OCI-LY3 (cell line): ENCODE measurements around the gene GRAMD1C.
A peak's percentile ranks its signal among the peaks of the same experiment; 100 is the strongest.

ENCODE experiments used
- H2AFZ ChIP-seq: fragments of 200-600, 300-600 bp; shearing (Covaris generic); 2 replicates; pipeline ENCODE4 v1.6.0; 2014; ENCODE audit warnings: antibody characterized with exemption, low read depth, low read length
- H3K27ac ChIP-seq: fragments of 200-600, 300-600 bp; sonication (generic); 2 replicates; pipeline ENCODE4 v1.5.1; 2014; ENCODE audit warnings: mild to moderate bottlenecking, low read length, moderate library complexity, mixed read lengths
- H3K27me3 ChIP-seq: fragments of 200-600, 300-600 bp; sonication (generic); 2 replicates; pipeline ENCODE4 v1.6.1; 2014; ENCODE audit warnings: low read depth, low read length, mixed read lengths
- H3K36me3 ChIP-seq: fragments of 200-600, 300-600 bp; sonication (generic); replicated peaks from 2 replicates; pipeline ENCODE3; 2014; ENCODE audit warnings: low read depth, low read length, mixed read lengths
- H3K4me1 ChIP-seq: fragments of 300-600, 200-600 bp; sonication (generic); 2 replicates; pipeline ENCODE4 v1.6.1; 2014; ENCODE audit warnings: low read length, mixed read lengths
- H3K4me2 ChIP-seq: fragments of 200-600, 300-600 bp; sonication (generic); 2 replicates; pipeline ENCODE4 v1.6.1; 2014; ENCODE audit warnings: low read length, mixed read lengths
- H3K4me3 ChIP-seq: fragments of 300-600, 200-600 bp; sonication (generic); 2 replicates; pipeline ENCODE4 v1.5.1; 2014; ENCODE audit warnings: antibody characterized with exemption, mild to moderate bottlenecking, low read length, moderate library complexity
- H3K79me2 ChIP-seq: fragments of 300-600, 200-600 bp; shearing (Covaris generic); 2 replicates; pipeline ENCODE4 v1.6.1; 2014; ENCODE audit warnings: mild to moderate bottlenecking, low read length, mixed read lengths
- H3K9ac ChIP-seq: fragments of 300-600, 200-600 bp; shearing (Covaris generic); 2 replicates; pipeline ENCODE4 v1.6.0; 2014; ENCODE audit warnings: mild to moderate bottlenecking, low read length, moderate library complexity
- H3K9me3 ChIP-seq: fragments of 200-600, 300-600 bp; shearing (Covaris generic); 2 replicates; pipeline ENCODE4 v1.6.1; 2014; ENCODE audit warnings: low read length, mixed read lengths; ENCODE audit not compliant: insufficient read depth
- H4K20me1 ChIP-seq: fragments of 200-600, 300-600 bp; sonication (generic); 2 replicates; pipeline ENCODE4 v1.6.1; 2016; ENCODE audit warnings: low read length, mixed read lengths; ENCODE audit not compliant: insufficient read depth
- EZH2phosphoT487 ChIP-seq: fragments of 200-600 bp; shearing (Covaris generic); IDR thresholded peaks from 2 replicates; pipeline ENCODE4 v1.6.1; 2018; ENCODE audit warnings: antibody characterized with exemption, mixed run types, low read depth
- TF ChIP-seq, protein P1 (sequence below): fragments of 200-600, 300-600 bp; sonication (generic); IDR thresholded peaks from 2 replicates; pipeline ENCODE4 v1.5.1; 2014; ENCODE audit warnings: antibody characterized with exemption, low read length, low read depth

The GRAMD1C gene

DNA sequence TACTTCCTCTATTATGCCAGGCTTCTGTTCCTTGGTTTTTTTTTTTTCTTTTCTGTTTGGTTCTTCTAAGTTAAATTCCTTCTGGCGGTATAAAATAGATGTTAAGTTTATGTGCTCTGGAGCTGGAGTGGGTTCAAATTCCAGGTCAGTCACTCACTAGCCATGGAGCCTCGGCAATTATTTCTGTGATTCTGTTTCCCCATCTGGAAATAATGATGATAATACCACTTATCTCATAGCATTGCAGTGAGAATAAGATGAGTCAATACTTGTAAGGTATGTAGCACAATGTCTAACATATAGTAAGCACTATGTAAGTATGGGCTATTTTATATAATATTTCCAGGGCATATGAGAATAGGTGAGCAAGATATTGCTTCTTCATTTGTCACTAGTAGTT, 76.1 kb downstream of the GRAMD1C start:
- Histone ChIP-seq H3K4me1 (peaks cover 2% of the 10 kb centered on the region; the same call in 1 of the 2 replicates), H3K9me3 (no peaks in the 10 kb centered on the region), H3K27ac (no peak overlapping the region), H3K9ac (no peak overlapping the region), H3K79me2 (no peaks in the 10 kb centered on the region), H3K4me3 (no peak overlapping the region), H3K4me2 (no peak overlapping the region), H3K27me3 (no peaks in the 10 kb centered on the region), H4K20me1 (no peaks in the 10 kb centered on the region), H2AFZ (no peak overlapping the region), H3K36me3 (no peaks in the 10 kb centered on the region)
- TF ChIP-seq EZH2phosphoT487, result no peak
- TF ChIP-seq, protein P1, sequence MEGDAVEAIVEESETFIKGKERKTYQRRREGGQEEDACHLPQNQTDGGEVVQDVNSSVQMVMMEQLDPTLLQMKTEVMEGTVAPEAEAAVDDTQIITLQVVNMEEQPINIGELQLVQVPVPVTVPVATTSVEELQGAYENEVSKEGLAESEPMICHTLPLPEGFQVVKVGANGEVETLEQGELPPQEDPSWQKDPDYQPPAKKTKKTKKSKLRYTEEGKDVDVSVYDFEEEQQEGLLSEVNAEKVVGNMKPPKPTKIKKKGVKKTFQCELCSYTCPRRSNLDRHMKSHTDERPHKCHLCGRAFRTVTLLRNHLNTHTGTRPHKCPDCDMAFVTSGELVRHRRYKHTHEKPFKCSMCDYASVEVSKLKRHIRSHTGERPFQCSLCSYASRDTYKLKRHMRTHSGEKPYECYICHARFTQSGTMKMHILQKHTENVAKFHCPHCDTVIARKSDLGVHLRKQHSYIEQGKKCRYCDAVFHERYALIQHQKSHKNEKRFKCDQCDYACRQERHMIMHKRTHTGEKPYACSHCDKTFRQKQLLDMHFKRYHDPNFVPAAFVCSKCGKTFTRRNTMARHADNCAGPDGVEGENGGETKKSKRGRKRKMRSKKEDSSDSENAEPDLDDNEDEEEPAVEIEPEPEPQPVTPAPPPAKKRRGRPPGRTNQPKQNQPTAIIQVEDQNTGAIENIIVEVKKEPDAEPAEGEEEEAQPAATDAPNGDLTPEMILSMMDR, result no peak

DNA sequence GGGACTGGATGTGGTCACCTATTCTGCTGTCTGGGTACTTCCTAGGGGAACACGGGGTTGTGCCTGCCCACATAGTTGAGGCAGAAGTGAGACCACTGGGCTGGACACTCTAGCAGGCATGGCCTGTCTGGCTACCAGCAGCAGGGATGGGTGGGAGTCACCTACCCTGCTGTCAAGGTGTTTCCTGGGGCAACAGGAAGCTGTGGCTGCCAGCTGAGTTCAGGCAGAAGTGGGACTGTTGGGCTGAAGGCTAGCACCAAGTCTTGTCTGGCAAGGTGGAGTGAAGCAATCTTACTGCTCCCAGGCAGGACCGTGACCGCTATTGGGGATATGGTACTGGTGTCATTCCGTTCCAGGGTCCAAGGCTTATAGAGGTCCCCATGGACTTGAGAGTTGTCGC, 89.0 kb downstream of the GRAMD1C start:
- no peak overlapping the region for H3K27ac ChIP-seq

DNA sequence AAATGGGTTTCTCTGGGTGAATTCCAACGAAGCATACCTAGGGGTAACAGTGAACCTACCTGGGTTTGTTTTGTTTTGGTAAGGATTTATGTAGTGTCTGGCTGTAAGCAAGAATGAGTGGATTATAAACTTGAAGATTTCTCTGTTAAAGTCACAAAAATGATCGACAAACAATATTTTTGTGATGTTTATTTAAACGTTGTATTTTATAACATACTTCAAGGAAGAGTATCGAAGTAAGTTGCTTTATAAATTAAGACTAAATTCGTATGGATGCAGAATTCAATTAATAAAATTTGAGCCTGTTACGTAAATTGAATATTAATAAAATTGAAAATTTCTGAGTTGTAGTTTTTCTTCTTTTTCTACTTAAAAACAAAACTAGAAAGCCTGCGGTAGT, 108.2 kb downstream of the GRAMD1C start:
- no peak for TF ChIP-seq EZH2phosphoT487
- TF ChIP-seq, protein P1, result no peak

More for the DNA sequence above, 89.0 kb downstream of the GRAMD1C start:
- H3K79me2 ChIP-seq, result no peaks in the 10 kb centered on the region
- no peak for TF ChIP-seq EZH2phosphoT487
- TF ChIP-seq, protein P1, result no peak
- H4K20me1 ChIP-seq, result no peaks in the 10 kb centered on the region
- no peak overlapping the region for H3K9ac ChIP-seq
- no peaks in the 10 kb centered on the region for H3K27me3 ChIP-seq
- H3K9me3 ChIP-seq, result no peaks in the 10 kb centered on the region
- H3K4me3 ChIP-seq, result no peak overlapping the region
- no peak overlapping the region for H3K4me2 ChIP-seq
- H3K4me1 ChIP-seq, result no peaks in the 10 kb centered on the region
- H3K36me3 ChIP-seq, result no peaks in the 10 kb centered on the region
- no peak overlapping the region for H2AFZ ChIP-seq

DNA sequence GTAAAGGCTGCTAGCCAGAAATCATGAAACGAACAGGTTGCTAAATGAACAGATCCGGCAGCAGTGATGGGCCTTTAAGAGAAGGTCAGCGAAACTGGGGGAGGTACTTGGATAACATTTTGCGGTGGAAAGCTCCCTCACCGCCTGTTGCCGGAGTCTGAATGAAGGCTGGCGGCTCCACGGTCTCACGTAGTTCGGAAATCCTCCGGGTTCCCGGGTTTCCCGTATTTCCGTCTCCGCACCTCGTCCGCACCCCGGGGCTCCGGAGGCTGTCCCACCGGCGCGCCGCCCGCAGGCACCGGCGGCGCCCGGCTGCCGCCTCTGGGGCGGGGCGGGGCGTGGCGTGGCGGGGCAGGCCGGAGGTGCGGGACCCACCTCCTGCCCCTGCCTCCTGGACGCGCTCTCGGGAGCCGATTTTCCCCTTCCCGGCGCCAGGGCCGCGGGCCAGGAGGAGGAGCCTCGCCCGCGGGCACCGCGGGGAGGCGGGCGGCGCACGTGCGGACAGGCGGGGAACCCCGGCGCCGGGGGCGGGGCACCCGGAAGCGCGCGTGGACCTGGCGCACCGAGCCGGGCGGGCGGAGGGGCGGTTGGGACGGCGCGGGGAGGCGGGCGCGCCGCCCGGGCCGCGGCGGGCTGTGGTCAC, 108.9 kb downstream of the GRAMD1C start, which contains the start of gene ZDHHC23:
TSS of gene ZDHHC23 (plus strand) at position 642 of the 643 bp plus-strand sequence. CDS start 790 bp downstream, outside the sequence.
- peak within 1 kb of the TSS; percentile 96 for H3K4me3 ChIP-seq
- H4K20me1 ChIP-seq, result no peaks in the 10 kb centered on the region
- peaks cover 4% of the 10 kb centered on the region for H3K36me3 ChIP-seq
- H2AFZ ChIP-seq, result peak within 1 kb of the TSS; percentile 86
- H3K9me3 ChIP-seq, result no peaks in the 10 kb centered on the region
- no peaks in the 10 kb centered on the region for H3K27me3 ChIP-seq
- H3K9ac ChIP-seq, result peak within 1 kb of the TSS; percentile 73
- H3K27ac ChIP-seq, result peak within 1 kb of the TSS; percentile 6; the same call in 1 of the 2 replicates
- peak within 1 kb of the TSS; percentile 85 for H3K4me2 ChIP-seq
- no peaks in the 10 kb centered on the region for H3K79me2 ChIP-seq
- TF ChIP-seq EZH2phosphoT487, result no peak
- TF ChIP-seq, protein P1, result no peak
- peaks cover 18% of the 10 kb centered on the region for H3K4me1 ChIP-seq

More for the DNA sequence above, 108.2 kb downstream of the GRAMD1C start:
- Histone ChIP-seq H3K27ac (peak overlapping the region; percentile 6; the same call in 1 of the 2 replicates), H3K36me3 (no peaks in the 10 kb centered on the region), H3K4me1 (peaks cover 18% of the 10 kb centered on the region), H3K79me2 (no peaks in the 10 kb centered on the region), H3K9ac (peak overlapping the region; percentile 66), H3K27me3 (0 out of 2 replicates have a peak, but pooled peaks cover 2% of the 10 kb centered on the region), H3K9me3 (no peaks in the 10 kb centered on the region), H3K4me2 (peak overlapping the region; percentile 85), H2AFZ (peak overlapping the region; percentile 83), H3K4me3 (peak overlapping the region; percentile 96), H4K20me1 (no peaks in the 10 kb centered on the region)
